Measurements from ENCODE around the gene TXNIP.

DNA sequence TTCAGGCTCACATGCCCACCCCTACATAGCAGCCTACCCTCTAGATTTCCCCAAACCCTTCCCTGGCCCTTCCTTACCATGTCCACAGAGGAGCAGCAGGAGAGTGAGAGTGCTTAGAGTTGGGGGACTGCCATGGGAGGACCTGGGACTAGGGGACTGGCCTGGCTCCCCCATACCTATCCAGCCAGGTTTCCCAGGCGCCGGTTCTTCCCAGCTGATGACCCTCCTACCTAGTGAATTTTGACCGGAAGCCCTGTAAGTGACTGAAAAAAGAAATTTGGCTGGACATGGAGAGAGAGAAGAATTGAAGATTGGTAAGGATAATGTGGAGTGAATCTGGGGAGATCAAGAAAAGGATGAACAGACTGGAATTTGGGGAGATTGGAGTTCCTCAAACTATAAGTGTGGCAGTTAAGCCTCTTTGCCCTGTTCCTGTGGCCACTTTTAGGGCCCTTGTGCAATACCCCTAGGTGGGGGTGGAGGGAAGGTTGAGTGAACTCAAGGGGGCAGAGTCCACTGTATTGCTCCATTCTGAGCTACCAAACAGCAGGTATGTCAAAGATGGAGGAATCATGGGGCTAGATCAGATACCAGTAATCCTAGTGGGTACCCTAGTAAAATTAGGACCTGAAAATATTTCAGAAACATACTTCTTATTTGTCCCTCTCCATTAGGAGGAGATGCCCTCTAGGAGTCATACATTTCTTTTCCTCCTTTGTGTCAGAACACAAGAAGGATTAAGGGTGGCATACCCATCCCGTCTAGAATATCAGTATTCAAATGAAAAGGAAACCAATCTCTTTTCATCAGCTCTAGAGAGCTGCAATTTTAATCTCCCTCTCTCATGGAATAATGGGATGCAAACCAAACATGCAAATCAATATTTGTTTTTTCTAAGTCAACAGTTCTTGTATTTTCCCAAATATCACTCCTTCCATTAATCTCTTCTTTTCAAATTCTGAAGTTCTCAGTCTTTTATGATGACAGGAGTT is 24.0 kb upstream of the TXNIP start:
- TF ChIP-seq, protein P1, sequence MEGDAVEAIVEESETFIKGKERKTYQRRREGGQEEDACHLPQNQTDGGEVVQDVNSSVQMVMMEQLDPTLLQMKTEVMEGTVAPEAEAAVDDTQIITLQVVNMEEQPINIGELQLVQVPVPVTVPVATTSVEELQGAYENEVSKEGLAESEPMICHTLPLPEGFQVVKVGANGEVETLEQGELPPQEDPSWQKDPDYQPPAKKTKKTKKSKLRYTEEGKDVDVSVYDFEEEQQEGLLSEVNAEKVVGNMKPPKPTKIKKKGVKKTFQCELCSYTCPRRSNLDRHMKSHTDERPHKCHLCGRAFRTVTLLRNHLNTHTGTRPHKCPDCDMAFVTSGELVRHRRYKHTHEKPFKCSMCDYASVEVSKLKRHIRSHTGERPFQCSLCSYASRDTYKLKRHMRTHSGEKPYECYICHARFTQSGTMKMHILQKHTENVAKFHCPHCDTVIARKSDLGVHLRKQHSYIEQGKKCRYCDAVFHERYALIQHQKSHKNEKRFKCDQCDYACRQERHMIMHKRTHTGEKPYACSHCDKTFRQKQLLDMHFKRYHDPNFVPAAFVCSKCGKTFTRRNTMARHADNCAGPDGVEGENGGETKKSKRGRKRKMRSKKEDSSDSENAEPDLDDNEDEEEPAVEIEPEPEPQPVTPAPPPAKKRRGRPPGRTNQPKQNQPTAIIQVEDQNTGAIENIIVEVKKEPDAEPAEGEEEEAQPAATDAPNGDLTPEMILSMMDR (conservative IDR thresholded peaks at IDR 0.05; ENCODE audit: low read depth in 2 of 2), result peak in 1 of 2 experiments; percentile 17; a peak in 2 of 4 replicates
- TF ChIP-seq EZH2 (IDR thresholded peaks at IDR 0.05; ENCODE audit: low read depth, unreplicated experiment) (no peak), CREB1 (CRISPR knock-in tag; IDR thresholded peaks at IDR 0.05; ENCODE audit: low read depth) (no peak)
